GM12872 (cell line): ENCODE measurements around the gene PSMB8.

ENCODE experiments used
- CTCF ChIP-seq: IDR thresholded peaks from 3 replicates; pipeline ENCODE4 v1.5.1; 2011; ENCODE audit warnings: low read depth, mild to moderate bottlenecking, low read length, moderate library complexity; ENCODE audit not compliant: insufficient read depth

Gene PSMB8

GRCh38 chr6:32883789-32884188, 39.9 kb upstream of the PSMB8 start:
- TF ChIP-seq CTCF: no peak

GRCh38 chr6:32882879-32883250, 39.0 kb upstream of the PSMB8 start:
- TF ChIP-seq CTCF: no peak

- no peak for TF ChIP-seq CTCF
These were observed 35.8 kb upstream of the PSMB8 start for GRCh38 chr6:32879691-32880090.

DNA sequence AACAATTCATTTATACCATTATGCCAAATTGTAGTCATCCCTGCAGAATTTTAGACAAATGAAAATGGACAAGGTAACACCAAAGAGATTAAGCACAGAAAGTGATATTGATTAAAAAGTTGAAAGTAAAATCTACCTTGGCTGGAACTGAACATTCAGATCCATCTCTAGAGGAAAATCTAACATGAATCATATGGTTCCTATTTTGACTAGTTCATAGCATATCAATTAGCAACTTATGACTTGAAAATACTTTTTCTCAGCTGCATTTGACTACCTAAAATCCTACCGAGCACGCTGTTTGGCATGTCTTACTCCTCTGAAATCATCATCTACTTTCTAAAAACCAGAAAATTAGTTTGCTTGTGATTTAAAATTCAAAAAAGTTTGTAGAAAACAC, 32.8 kb upstream of the PSMB8 start:
- TF ChIP-seq CTCF: no peak

DNA sequence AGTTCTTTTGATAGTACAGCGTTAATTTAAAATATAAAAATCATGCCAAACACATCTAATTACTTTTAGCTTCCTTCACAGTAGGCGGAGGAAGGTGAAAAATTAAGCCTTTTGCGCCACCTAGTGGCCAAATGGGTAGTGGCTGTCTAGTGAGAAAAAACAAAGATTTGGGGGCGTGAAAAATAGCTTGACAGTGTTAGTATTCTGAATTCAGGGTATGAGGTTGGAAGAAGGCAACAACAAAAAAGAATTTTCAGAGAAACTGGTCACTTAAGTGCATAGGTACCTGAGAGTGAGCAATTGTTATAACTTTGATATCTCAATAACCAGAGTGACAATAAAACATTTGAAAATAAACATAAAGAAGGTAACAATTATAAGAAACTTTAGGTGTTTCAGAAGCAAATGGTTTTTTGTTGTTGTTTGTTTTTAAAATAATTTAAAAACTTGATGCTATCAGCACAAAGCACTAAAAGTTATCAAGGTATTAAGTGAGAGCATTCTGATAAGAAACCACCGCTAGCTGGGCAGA, 24.5 kb upstream of the PSMB8 start:
- peak; percentile 71 for TF ChIP-seq CTCF

GRCh38 chr6:32867554-32868256, 23.9 kb upstream of the PSMB8 start:
- no peak for TF ChIP-seq CTCF

DNA sequence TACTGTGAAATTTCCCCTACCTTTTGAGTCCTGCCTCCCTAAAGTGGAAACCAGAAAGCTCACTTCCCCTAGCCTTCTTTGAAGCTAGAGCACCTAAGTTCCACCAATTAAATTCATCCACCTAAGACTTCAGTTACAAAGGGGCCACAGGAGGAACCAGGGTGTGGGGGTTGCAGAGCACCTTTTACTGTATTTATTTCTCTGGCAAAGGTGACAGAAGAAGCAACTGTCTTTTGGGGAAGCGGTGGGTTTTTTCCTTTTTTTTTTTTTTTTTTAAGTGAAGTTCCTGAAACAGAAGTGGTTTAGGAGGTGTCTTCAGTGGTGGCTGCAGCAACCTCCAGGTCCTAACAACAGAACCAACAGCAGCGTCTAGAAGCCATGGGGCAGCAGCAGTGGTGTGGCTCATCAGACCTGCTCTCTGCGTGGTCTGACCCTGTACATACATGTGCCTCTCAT, 23.2 kb upstream of the PSMB8 start:
- TF ChIP-seq CTCF: no peak
